Stimulated activated CD8-positive, alpha-beta memory T cell treated with anti-CD3 and anti-CD28 coated beads, Interleukin-15, amount 100 ng/mL, for 48 hours (primary cell): Measurements from ENCODE around the gene DEPP1.
"Not testable (repeated sequence)": the region's sequence is repeated elsewhere in the genome, so short reads cannot be mapped to it uniquely, and the experiment has no call there.

Experiments
- DNase-seq, 2 donors: peaks; one replicate each; pipeline ENCODE4 v3.0.0-alpha.2; 2020; ENCODE audit warnings: low read depth in 2 of 2

DEPP1 gene, protein sequence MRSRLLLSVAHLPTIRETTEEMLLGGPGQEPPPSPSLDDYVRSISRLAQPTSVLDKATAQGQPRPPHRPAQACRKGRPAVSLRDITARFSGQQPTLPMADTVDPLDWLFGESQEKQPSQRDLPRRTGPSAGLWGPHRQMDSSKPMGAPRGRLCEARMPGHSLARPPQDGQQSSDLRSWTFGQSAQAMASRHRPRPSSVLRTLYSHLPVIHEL

DNA sequence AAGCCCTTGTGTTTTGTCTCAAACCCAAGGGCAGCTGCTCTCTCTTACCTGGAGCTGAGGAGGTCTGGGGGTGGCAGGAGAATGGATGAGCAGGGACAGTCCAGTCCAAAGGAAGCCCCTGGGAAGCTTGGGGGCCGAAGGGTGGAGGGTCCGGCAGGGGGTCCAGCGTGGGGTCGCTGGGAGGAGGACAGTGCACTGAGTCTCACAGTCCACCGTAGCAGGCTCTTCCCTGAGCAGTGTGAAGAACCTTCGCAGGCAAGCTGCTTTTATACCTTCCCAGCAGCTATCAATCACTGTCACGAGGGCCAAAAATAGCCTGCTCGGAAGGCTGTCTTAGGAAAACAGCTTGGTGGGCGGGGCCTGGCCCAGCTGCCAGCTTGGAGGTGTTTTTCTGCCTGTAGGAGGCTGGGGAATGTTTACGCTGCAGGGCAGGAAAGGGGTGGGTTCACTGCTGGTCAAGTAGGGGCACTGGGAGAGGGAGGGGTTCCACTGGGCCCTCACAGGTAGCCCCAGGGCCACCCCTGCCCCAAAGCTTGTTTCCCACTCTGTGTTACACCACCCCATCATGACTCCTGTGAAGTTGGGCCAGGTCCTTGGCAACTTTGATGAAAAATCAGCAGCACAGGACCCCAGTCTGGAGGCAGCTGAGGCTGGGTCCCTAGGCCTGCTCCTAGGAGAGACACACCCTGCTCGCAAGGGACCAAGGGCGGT lies at the start of gene DEPP1:
TSS of gene DEPP1 (minus strand) at position 240 of the 711 bp plus-strand sequence. CDS start 779 bp downstream, outside the sequence.
- DNase-seq, result no peak

DNA sequence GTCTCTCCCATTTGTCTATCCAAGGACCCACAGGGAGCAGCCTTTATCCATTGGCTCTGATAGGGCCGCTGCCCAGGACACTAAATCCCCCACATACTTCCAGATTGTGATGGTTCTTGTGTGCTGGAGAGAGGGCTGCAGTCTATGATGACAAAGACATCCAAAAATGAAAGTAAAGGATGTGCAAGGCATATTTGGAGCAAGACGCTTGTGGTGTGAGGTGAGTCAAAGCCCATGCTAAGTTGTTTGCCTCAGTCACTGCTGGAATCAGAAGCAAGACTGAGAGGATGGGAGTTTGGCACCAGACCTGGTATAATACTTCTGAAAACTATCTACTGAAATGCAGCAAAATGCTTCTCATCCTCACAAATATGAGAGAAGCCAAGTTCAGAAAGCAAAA lies 44.8 kb upstream of the DEPP1 start:
- DNase-seq, result no peak

DNA sequence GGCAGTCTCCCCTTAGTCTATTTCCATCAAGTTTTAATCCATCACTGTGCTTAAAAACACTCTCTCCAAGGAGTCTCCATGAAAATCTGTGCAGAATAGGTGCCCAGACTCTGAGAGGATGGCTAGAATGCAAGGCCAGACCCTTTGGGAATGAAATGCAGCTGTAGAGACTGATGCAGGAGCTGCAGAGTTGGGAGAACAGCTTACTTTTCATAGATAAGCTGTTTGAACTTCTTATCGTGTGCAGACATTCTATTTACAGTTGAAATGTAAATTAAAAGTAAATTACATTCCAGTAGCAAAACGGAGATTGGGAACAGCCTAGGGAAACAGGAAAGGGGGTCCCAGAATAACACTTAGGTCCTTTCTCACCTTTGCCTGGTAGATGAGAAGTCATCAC lies 37.0 kb upstream of the DEPP1 start:
- no peak for DNase-seq

DNA sequence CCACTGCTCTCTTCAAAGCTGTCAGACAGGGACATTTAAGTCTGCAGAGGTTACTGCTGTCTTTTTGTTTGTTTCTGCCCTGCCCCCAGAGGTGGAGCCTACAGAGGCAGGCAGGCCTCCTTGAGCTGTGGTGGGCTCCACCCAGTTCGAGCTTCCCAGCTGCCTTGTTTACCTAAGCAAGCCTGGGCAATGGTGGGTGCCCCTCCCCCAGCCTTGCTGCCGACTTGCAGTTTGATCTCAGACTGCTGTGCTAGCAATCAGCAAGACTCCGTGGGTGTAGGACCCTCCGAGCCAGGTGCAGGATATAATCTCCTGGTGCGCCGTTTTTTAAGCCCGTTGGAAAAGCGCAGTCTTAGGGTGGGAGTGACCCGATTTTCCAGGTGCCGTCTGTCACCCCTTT lies 35.9 kb upstream of the DEPP1 start:
- DNase-seq, result not testable (repeated sequence)

DNA sequence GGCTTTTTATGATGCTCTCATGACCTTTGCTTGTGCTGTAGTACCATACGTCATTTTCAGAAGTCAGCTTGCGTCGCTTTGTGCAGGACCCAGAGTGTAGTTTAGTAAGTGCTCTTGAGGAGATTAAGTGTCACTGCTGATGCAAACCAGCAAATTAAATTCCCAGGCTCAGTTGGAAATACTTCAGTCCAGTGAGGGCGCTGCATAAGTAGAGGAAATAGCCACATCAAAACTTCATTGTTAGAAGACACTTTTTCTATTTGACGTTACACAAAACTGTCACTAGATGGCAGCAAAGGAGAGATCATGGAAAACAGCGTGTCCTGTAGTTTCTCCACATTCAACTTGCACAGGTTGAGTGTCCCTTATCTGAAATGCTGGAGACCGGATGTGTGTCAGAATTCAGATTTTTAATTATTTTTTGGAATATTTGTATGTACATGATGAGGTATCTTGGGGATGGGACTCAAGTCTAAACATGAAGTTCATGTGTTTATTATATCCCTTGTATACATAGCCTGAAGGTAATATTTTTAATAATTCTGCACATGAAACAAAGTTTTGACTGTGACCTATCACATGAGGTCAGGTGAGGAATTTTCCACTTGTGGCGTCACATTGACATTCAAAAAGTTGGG lies 30.0 kb upstream of the DEPP1 start:
- DNase-seq, result no peak

DNA sequence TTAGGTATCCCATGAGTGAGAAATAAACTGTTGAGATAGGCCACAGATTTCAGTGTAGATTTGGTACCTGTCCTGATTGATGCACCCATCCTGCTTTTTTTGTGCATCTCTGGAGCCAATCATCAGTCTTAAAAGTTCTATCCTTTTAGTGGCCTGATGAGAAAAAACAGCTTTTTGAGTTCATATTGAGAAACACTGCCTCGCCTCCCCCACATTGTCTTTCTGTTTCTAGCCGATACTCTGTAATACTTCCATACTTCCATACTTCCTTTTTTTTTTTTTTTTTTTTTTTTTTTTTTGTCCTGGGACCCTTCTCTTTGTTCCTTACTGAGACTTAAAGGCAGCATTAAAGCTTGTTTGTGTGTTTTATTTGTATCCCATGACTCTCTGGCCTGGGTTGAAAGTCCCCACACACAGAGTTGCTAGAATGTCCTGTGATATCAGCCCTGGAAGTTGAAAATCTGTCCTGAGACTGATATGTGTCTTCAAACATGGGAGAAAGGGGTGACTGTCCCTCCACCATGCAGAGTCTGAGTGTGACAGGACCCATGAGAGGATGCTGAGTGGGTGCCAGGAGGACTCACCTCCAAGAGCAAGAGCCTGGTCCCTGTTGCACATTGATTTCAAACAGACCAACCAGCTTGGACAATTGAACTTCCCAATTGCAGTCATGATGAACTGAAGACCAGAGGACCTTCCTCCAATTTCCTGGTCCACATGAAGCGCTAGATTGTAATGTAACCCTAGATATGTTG lies 27.8 kb upstream of the DEPP1 start:
- DNase-seq, result no peak

DNA sequence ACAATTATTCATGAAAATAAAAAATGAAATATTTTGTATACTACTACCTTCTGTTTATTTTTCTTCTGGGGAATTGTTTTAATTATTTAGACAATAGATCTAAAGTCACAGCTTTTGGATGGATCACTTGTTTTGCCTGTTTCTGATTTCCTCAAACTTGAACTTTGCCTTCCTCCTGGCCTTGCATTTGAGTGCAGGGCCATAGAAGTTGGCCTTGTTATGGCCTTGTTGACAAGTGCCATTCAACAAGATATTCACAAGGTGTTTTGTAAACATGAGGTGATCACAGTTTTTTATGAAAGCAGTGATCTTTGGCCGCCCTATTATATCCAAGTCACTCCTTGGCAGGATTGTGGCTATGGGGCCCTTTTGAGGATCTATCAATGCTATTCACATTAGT lies 26.7 kb upstream of the DEPP1 start:
- no peak for DNase-seq

DNA sequence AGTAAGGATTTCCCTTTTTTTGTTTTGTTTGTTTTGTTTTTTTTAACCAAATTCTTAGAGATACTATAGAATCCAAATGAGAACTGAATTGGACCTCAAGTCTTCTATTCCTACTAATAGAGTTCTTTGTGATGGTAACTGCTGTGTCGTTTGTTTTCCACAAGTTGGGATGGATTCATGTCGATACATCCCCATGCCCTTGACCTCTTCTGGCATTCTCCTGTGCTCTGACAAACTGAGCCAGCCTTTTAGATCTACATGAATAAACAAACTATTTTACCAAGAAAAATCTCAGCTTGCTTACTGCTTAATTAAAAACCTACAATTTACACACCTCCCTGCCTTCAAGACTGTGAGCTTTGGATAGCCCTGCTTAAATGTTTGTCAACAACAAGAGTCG lies 26.1 kb upstream of the DEPP1 start:
- no peak for DNase-seq

DNA sequence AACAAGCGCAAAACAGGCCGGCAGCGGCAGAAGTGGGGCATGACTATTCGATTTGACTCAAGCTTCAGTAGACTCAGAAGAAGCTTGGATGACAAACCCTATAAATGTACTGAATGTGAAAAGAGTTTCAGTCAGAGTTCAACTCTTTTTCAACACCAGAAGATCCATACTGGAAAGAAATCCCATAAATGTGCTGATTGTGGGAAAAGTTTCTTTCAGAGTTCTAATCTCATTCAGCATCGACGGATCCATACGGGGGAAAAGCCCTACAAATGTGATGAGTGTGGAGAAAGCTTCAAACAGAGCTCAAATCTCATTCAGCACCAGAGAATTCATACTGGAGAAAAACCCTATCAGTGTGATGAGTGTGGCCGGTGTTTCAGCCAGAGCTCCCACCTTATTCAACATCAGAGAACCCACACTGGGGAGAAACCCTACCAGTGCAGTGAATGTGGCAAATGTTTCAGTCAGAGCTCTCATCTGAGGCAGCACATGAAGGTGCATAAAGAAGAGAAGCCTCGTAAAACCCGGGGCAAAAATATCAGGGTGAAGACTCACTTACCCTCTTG lies 24.9 kb upstream of the DEPP1 start:
- DNase-seq, result no peak

DNA sequence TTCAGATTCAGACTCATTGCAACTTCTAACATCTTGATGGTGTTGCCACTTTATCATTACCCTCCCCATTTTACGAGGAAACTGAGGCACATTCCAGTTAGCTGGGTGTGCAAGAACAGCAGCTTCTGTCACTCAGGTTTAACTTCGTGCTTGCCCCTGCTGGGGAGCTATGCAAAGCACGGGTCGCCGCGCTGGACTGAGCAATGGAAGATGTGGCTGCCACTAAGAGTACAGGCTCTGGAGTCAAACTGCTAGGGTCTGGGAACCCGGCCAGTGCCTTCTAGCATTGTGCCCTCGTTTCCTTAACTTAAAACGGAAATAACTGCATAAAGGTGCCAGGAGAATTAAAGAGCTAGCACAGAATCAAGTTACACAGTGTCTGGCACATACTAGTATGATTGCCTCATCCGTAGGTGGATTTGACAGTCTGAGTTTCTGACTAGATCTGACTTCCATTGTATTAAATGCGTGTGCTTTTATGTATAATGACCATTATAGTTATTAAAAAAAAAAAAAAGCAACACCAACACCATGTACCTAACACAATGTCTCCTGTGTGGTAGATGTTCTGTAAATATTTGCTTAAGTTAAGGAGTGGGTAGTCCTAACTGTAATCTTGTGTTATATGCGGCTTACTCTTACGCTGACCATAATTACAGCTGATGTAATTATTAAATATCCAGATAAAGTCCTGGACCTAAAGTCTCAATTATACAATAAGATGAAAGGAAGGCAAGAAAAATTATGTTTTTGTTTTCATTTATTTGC lies 23.0 kb upstream of the DEPP1 start:
- DNase-seq, result peak; percentile 30 to 32

DNA sequence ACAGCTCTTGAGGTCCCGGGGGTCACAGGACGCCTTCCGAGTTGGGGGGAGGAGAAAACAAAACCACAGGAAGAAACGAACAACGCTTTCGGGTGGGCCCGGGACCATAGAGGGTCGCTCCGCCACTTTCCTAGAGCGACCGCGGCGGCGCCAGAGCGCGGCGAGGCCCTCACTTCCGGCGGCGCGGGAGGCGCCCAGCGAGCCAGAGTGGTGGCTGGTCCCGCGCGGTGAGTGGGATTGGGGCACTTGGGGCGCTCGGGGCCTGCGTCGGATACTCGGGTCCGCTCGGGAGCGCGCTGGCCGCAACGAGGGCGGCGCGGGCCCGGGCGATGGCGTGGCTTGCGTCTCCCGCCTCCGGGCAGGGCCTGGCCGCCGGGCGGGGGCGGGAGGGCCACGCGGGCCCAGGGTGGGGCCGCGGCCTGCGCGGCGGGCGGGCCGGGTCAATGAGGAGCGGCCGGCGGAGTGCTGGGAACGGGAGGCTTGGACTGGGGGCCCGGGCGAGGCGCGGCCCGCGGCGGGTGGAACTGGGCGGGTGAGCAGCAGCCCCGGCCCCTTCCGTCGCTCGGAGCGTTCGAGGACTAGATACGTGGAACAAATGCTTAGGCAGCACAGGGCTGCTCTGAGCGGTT lies 22.3 kb upstream of the DEPP1 start, which contains the start of gene ZNF22:
TSS of gene ZNF22 (plus strand) at position 172 of the 629 bp plus-strand sequence. CDS start 2,446 bp downstream, outside the sequence.
- peak; percentile 56 to 64 for DNase-seq

DNA sequence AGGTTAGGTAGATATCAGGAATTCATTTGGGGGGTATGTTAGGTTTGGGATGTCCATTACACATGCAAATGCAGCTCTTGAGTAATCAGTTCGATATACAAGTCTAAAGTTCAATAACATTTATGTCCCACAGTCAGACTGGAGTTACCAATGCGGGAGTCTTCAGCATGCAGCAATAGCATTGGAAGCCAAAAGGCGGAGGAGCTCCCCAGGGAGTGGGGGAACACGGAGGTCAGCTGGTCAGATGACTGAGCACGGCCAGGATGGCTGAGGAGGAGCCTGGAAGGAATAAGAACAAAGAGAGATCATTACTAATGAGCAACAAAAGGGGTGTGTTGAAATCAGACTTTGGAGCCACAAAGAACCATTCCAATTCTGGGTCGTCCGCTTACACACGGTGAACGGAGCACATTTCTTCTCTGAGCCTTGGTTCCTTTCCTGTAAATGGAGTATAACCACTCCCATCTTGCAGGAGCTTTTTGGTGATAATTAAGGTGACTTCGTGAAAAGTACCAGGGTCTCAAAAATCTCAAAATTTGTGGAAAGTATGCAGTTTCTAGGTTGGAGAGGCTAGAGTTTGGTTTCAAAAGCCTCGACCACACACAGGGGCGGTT lies 21.6 kb upstream of the DEPP1 start:
- no peak for DNase-seq

DNA sequence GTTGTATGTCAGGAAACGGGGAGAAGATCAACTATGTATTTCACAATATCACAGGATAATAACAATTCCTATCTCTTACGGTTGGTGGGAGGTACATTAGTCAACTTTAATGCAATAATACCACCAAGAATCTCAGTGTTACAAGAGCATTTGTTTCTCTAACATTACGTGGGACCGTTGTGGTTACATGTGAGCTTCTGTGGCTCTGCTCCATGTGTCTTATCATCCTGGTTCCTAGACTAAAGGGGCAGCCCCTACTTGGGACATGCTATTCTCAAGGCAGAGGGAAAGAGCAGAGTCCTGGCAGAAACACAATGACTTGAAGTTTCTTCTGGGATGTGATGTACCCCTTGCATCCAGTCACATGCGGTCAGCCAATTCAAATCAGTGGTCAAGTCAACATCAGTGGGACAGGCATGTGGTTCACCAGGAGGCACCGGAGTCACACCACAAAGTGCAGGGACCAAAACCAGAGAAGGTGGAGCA lies 19.6 kb upstream of the DEPP1 start:
- no peak for DNase-seq

DNA sequence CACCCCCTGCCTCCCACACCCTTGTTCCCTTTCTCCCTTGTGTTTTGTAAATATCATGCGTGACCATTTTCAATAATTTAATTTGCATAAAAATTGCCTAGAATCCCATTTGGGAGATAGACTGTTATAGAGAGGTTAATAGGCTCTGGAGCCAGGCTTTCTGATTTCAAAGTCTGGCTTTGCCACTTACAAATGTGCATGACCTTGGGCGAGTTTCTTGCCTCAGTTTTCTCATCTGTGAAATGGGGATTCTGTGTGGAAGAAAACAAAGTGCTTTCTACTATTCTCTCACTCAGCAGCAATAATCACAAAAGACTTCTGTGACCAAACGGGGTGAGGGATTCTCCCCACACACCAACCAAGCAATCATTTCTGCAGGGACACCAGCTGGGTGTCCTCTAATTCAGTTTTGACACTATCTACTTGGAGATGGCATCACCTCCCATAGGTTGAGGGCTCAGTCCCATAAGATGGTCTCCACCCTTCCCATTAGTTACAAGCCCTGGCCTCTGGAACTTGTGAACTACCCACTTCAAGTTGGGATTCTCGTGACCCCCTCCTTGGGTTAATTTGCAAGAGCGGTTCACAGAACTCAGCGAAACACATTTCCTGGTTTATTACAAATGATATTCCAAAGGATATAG lies 18.6 kb upstream of the DEPP1 start:
- DNase-seq, result no peak

DNA sequence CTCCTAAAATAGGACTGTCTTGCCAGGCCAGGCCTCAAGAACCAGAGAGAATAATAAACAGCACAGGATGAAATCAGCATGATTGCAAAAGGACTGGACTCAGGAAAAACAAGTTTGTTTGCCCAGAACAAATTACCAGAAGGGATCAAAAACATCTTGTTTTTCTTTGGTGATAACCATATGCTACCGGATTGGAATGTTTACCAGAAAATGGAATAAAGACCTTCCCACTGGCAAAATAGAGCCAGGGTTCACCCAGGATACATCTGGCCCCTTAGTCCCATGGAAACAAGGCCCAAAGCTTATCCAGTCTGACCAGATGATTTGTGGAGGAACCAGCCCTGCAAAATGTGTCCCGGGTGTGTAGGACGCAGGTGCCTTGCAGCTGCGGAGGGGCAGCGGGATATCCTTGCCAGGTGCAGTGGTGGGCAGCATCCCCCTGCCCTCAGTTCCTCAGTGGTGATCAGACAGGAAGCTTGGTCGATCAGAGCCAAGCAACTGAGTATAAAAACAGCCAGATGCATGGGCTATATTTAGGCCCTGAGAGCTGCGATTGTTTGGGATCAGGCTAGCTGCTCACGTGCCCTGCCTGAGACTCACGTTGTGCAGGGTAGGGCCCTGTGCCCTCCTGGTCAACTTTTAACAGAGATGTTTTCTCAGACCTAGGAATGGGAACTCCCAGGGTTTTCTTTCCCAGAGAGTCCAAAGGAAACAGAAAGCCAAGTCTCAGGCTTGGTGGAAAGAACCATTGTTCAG lies 17.5 kb upstream of the DEPP1 start:
- no peak for DNase-seq

DNA sequence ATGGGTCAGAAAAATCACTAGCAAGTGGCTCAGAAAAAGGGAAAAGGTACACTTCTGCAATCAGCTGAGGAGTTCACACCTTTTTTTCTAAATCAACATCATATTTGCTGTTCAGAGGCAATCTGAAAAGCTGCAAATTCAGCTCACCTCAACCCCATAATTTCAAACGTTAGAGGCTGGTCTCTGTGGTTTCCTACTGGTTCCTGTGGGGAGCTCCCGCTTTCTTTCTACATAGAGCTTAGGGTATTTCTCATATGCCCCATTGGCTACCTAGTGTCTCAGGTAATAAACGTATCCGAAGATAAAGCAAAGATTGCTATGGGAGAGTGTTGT lies 16.9 kb upstream of the DEPP1 start:
- no peak for DNase-seq

DNA sequence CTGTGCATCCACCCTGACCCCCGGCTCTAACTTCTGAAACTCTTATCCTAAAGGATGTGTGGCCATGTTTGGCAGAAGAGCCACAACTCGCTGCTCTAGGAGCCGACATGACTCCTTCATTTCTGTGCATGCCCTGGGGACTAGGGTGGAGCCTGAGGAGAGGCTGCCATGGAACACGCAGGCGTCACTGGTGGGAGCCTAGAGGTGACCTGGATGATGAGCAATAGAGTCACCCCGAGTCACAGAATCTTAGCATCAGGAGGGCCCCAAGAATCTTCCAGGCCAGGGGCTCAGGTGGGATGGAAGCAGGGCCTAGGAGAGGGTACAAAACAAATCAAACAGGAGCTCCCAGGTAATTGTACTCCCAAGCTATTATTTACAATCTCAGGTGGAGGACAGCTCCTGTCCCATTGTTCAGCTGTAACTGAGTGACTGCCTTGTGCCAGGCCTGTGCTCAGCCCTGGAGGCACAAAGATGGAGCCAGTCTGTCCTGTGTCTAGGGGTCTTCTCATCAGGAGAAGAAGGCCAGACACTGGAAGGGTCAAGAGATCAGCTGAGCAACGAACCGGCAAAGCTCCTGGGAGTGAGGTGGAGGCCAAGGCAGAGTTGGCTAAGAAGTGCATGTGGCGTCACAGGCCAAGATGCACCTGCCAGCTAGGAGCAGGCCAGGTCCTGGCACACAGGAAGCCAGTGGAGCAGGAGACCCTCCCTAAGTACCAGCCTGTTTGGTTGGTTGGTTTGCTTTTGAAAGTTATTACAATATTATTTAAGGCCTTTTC lies 16.3 kb upstream of the DEPP1 start:
- no peak for DNase-seq
